ENCODE measurements around the gene YDJC. TPM values are rescaled to one million over a fixed set of nuclear protein-coding genes. Genes with fewer than 3 reads are reported as not detected.

Gene YDJC
- total and polyA plus RNA-seq, 2 of the 8 experiments (the other 6 are each of a cell fraction or from before 2014, with no cell fraction given) = 36.7 to 45.2 TPM

GRCh38 chr22:21589396-21589795 lies 40.4 kb downstream of the YDJC start (continued):
- TF ChIP-seq EZH2 (IDR thresholded peaks at IDR 0.05; ENCODE audit: low read depth, low read length, severe bottlenecking) (no peak), EP300 (IDR thresholded peaks at IDR 0.05; ENCODE audit: borderline replicate concordance in 1 of 2, low read depth in 2 of 2, low read length in 2 of 2) (no peak), JUN (IDR thresholded peaks at IDR 0.05; ENCODE audit: low read depth, low read length) (no peak)

All from H1 (cell line).